Nephron (organoid): Measurements from ENCODE around the gene KAZN.
A peak's percentile ranks its signal among the peaks of the same experiment; 100 is the strongest.

ENCODE experiments used
- H3K27ac Mint-ChIP-seq, 3 experiments: 2 replicates each; pipeline ENCODE4 v1.8.0; 2020; ENCODE audit warnings: mixed read lengths in 3 of 3, mild to moderate bottlenecking in 2 of 3, moderate library complexity in 1 of 3
- H3K27me3 Mint-ChIP-seq: 2 replicates; pipeline ENCODE4 v1.8.0; 2021; ENCODE audit warnings: low read depth, mild to moderate bottlenecking, moderate library complexity, mixed read lengths
- H3K36me3 Mint-ChIP-seq: 2 replicates; pipeline ENCODE4 v1.8.0; 2020; ENCODE audit warnings: low read depth, mixed read lengths
- H3K4me1 Mint-ChIP-seq: 2 replicates; pipeline ENCODE4 v1.8.0; 2020; ENCODE audit warnings: mixed read lengths
- H3K4me3 Mint-ChIP-seq, 3 experiments: 2 replicates each; pipeline ENCODE4 v1.8.0; 2020; ENCODE audit warnings: mild to moderate bottlenecking in 3 of 3, mixed read lengths in 3 of 3, moderate library complexity in 2 of 3
- H3K9me3 Mint-ChIP-seq: 2 replicates; pipeline ENCODE4 v1.8.0; 2020; ENCODE audit warnings: mixed read lengths
- CTCF ChIP-seq, 3 experiments: fragments of 200-600 bp; sonication (generic); IDR thresholded peaks; one replicate each; pipeline ENCODE4 v1.5.0; 2021; ENCODE audit warnings: antibody characterized with exemption in 3 of 3; ENCODE audit not compliant: unreplicated experiment in 3 of 3

The KAZN gene

DNA sequence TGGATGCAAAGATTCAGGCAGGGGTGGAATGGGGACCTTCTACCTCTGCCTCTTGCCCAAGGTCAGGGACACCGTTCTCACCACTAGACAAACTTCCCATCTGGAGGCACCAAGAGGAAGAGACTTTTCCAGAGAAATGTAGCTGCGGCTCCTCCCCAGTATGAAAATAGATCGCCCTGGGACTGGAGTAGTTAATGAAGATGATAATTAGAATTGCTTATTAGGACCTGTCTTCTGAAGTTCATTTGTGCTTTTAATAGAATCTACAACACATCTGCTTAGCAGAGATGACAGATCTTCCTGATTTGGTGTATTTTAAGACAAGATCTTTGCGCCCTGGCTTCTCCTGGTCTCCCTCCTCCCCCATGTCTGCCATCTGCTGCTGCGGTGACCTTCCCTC, 266.6 kb downstream of the KAZN start:
- Mint-ChIP-seq H3K4me3 (no peak overlapping the region), H3K36me3 (no peaks in the 10 kb centered on the region), H3K27ac (no peak overlapping the region), H3K4me1 (peaks cover 5% of the 10 kb centered on the region), H3K9me3 (no peaks in the 10 kb centered on the region), H3K27me3 (peaks cover 19% of the 10 kb centered on the region)
- TF ChIP-seq CTCF (IDR thresholded peaks at IDR 0.05; ENCODE audit: unreplicated experiment in 3 of 3): no peak

- no peak overlapping the region for H3K4me3 Mint-ChIP-seq
- TF ChIP-seq CTCF (IDR thresholded peaks at IDR 0.05; ENCODE audit: unreplicated experiment in 3 of 3): no peak
- H3K4me1 Mint-ChIP-seq: peaks cover 5% of the 10 kb centered on the region
- H3K9me3 Mint-ChIP-seq: no peaks in the 10 kb centered on the region
- peak overlapping the region in 1 of 3 experiments; percentile 10 for H3K27ac Mint-ChIP-seq
- H3K36me3 Mint-ChIP-seq: no peaks in the 10 kb centered on the region
- peaks cover 27% of the 10 kb centered on the region for H3K27me3 Mint-ChIP-seq
Observed at GRCh38 chr1:14866911-14867612, 268.6 kb downstream of the KAZN start.

DNA sequence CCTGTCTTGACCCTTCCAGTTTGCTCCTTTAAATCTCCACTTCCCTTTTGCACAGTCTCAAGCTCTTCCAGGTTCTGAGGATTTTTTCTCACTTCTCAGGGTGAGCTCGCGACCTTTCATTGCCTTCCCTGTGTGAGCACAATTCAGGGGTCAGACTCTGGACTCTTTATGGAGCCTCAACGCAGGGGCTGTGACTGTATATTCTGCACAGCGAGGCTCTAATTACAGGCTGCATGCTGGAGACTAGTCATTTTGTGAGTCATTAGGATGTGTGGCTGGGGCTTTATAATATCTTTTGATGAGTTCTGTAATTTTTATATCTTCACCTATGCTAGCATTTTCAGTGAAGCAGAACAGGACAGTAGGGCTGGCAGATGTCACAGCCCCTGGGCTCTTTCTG, 270.7 kb downstream of the KAZN start:
- Mint-ChIP-seq H3K36me3 (no peaks in the 10 kb centered on the region), H3K4me1 (peaks cover 5% of the 10 kb centered on the region), H3K9me3 (no peaks in the 10 kb centered on the region), H3K27ac (peak overlapping the region in 1 of 3 experiments; percentile 6), H3K27me3 (peaks cover 13% of the 10 kb centered on the region), H3K4me3 (no peak overlapping the region)
- TF ChIP-seq CTCF (IDR thresholded peaks at IDR 0.05; ENCODE audit: unreplicated experiment in 3 of 3): no peak

DNA sequence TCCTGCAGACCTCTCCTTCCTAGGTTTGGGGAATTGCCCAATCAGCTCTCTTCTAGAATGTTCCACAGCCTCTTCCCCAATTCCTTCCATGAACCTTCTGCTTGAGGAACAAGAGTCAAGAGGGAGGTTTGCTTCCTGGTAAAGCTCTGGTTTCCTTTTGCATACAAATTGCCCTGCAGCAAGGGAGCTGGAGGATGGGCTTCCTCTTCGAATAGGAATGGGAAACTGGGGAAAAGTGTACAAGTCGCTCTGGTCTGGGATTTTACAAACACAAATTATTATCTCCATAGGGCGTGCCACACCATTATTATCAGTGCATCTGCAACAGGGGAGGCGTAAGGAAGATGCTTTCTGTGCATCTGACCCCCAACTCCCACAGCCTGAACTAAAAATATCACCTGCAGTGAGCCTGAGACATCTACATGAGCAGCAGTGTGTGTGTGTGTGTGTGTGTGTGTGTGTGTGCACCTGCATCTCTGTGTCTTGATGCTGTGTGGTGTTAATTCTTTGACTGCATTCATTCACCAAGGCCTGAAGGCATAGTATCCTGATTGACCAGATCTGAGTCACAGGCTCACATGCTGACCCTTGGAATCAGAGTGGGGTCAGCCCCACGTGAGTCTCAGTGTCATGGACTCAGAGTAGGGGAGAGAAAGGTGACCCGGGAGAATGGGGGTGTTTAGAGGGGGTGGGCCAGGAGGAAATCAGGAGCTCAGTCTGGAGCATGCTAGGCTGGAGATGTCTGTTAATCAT, 272.9 kb downstream of the KAZN start:
- Mint-ChIP-seq H3K27ac (peak overlapping the region in 1 of 3 experiments; percentile 48), H3K4me3 (no peak overlapping the region), H3K4me1 (peaks cover 5% of the 10 kb centered on the region), H3K9me3 (no peaks in the 10 kb centered on the region), H3K36me3 (no peaks in the 10 kb centered on the region), H3K27me3 (peaks cover 8% of the 10 kb centered on the region)
- TF ChIP-seq CTCF (IDR thresholded peaks at IDR 0.05; ENCODE audit: unreplicated experiment in 3 of 3): no peak

- peaks cover 5% of the 10 kb centered on the region for H3K4me1 Mint-ChIP-seq
- no peak overlapping the region for H3K4me3 Mint-ChIP-seq
Observed at GRCh38 chr1:14872762-14873161, 274.3 kb downstream of the KAZN start.

More at GRCh38 chr1:14872762-14873161, 274.3 kb downstream of the KAZN start:
- Mint-ChIP-seq H3K27me3 (peaks cover 8% of the 10 kb centered on the region), H3K9me3 (no peaks in the 10 kb centered on the region), H3K36me3 (peaks cover 2% of the 10 kb centered on the region), H3K27ac (no peak overlapping the region)
- TF ChIP-seq CTCF (IDR thresholded peaks at IDR 0.05; ENCODE audit: unreplicated experiment in 3 of 3): no peak
